ENCODE data around the gene LRIG3. TPM values are rescaled to one million over a fixed set of nuclear protein-coding genes. Genes with fewer than 3 reads are reported as not detected.
A peak's percentile ranks its signal among the peaks of the same experiment; 100 is the strongest.

LRIG3 gene
- total and polyA plus RNA-seq, 2 donors from 2014 or later, result 4.4 to 40.5 TPM

DNA sequence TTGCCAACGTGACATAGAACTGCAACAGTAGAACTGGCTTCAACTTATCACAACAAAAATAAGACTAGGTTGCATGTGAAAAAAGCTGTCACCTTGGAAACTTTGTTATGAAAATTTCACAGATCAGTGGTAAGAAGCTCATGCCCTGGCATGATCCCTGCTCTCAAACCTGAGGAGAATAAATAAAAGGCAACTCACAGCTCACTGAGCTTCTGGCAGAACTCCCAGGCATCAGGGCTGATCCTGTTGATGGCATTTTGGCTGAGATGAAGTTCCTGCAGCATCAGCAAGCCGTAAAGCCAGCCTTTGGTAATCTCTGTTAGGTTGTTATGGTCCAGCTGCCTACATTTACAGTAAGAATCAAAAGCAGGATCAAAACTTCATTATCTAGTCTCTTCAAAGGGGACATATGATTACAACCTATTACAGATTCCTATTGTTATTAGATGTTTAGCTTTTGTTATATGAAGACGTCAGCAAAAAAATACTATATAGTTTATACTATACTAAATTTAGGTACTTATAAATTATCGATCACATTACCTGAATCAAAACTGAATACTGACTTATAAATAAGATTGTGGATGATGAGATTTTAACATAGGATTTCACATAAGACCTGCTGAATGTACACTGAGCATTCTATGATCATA, 32.0 kb downstream of the LRIG3 start:
- Histone ChIP-seq H3K9ac (ENCODE audit: low read length in 3 of 3) (no peak overlapping the region), H3K4me1 (ENCODE audit: control insufficient read depth in 2 of 3, insufficient read depth in 2 of 3, low read depth in 1 of 3, low read length in 3 of 3) (no peaks in the 10 kb centered on the region), H3K9me3 (ENCODE audit: control insufficient read depth in 2 of 3, insufficient read depth in 1 of 3, low read length in 3 of 3) (no peaks in the 10 kb centered on the region), H3K27me3 (ENCODE audit: control insufficient read depth, insufficient read depth, low read length) (no peaks in the 10 kb centered on the region), H3K27ac (ENCODE audit: low read depth in 2 of 2, low read length in 2 of 2) (no peak overlapping the region), H3K36me3 (ENCODE audit: control insufficient read depth in 2 of 3, insufficient read depth in 3 of 3, low read length in 3 of 3) (peaks cover 11 to 44% (median 18%) of the 10 kb centered on the region in 3 donors), H3K4me3 (ENCODE audit: low read length in 3 of 3) (no peak overlapping the region)
- peak in 4 of 5 donors; percentile 35 to 84 (median 75) for DNase-seq
- intact Hi-C loops (cut with DNase I), result no loop called here
- TF ChIP-seq, protein P1, sequence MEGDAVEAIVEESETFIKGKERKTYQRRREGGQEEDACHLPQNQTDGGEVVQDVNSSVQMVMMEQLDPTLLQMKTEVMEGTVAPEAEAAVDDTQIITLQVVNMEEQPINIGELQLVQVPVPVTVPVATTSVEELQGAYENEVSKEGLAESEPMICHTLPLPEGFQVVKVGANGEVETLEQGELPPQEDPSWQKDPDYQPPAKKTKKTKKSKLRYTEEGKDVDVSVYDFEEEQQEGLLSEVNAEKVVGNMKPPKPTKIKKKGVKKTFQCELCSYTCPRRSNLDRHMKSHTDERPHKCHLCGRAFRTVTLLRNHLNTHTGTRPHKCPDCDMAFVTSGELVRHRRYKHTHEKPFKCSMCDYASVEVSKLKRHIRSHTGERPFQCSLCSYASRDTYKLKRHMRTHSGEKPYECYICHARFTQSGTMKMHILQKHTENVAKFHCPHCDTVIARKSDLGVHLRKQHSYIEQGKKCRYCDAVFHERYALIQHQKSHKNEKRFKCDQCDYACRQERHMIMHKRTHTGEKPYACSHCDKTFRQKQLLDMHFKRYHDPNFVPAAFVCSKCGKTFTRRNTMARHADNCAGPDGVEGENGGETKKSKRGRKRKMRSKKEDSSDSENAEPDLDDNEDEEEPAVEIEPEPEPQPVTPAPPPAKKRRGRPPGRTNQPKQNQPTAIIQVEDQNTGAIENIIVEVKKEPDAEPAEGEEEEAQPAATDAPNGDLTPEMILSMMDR (IDR thresholded peaks at IDR 0.05; ENCODE audit: borderline replicate concordance, extremely low read depth, insufficient read depth), result no peak
- peak; percentile 93 for FAIRE-seq

DNA sequence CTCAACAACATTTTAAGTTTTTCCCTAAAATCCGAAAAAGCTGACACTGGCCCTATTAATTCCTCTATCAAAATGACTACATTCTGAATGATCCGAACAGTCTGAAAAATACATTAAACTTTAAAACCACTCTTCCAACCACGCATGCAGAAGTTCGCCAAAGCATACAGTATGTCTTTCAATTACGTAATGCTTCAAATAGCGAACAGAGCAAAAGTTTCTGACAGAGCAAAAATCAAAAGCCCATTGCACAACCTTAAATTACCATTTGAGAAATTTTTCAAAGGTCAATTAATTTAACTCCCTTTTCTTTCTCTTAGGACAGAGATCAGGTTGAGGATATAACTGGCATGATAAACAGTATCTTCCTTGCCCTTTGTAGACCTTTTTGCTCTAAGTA, 33.2 kb downstream of the LRIG3 start:
- Histone ChIP-seq H3K4me3 (ENCODE audit: low read length in 3 of 3) (no peak overlapping the region), H3K9me3 (ENCODE audit: control insufficient read depth in 2 of 3, insufficient read depth in 1 of 3, low read length in 3 of 3) (no peaks in the 10 kb centered on the region), H3K36me3 (ENCODE audit: control insufficient read depth in 2 of 3, insufficient read depth in 3 of 3, low read length in 3 of 3) (peaks cover 11 to 44% (median 18%) of the 10 kb centered on the region in 3 donors), H3K27me3 (ENCODE audit: control insufficient read depth, insufficient read depth, low read length) (no peaks in the 10 kb centered on the region), H3K27ac (ENCODE audit: low read depth in 2 of 2, low read length in 2 of 2) (no peak overlapping the region), H3K4me1 (ENCODE audit: control insufficient read depth in 2 of 3, insufficient read depth in 2 of 3, low read depth in 1 of 3, low read length in 3 of 3) (no peaks in the 10 kb centered on the region), H3K9ac (ENCODE audit: low read length in 3 of 3) (no peak overlapping the region)
- no peak for FAIRE-seq
- intact Hi-C loops (cut with DNase I), result no loop called here
- DNase-seq, result no peak
- TF ChIP-seq, protein P1 (IDR thresholded peaks at IDR 0.05; ENCODE audit: borderline replicate concordance, extremely low read depth, insufficient read depth), result no peak

DNA sequence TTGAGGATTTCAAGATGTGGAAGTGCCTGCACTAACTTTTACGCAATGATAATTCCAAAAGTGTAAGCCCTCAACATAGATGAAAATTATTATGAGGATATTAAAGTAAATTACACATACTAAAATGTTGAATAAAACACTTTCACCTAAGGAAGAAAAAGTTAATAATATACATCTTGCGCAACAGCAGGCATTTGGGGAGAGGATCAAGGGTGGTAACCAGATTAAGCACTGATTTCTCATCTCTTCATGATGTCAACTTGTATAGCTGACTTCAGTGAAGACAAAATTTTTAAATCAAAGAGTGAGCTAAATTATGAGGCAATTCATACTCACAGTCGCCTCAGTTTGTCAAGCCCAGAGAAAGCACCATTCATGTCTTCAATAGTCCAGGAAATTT, 33.8 kb downstream of the LRIG3 start:
- TF ChIP-seq, protein P1 (IDR thresholded peaks at IDR 0.05; ENCODE audit: borderline replicate concordance, extremely low read depth, insufficient read depth), result no peak
- no peak for FAIRE-seq
- H3K27me3 ChIP-seq (ENCODE audit: control insufficient read depth, insufficient read depth, low read length), result no peaks in the 10 kb centered on the region
- H3K4me1 ChIP-seq (ENCODE audit: control insufficient read depth in 2 of 3, insufficient read depth in 2 of 3, low read depth in 1 of 3, low read length in 3 of 3), result no peaks in the 10 kb centered on the region
- no peak overlapping the region for H3K4me3 ChIP-seq (ENCODE audit: low read length in 3 of 3)
- peaks cover 14 to 45% (median 20%) of the 10 kb centered on the region in 3 donors for H3K36me3 ChIP-seq (ENCODE audit: control insufficient read depth in 2 of 3, insufficient read depth in 3 of 3, low read length in 3 of 3)
- no peak overlapping the region for H3K9ac ChIP-seq (ENCODE audit: low read length in 3 of 3)
- DNase-seq, result no peak
- intact Hi-C loops (cut with DNase I), result no loop called here
- H3K9me3 ChIP-seq (ENCODE audit: control insufficient read depth in 2 of 3, insufficient read depth in 1 of 3, low read length in 3 of 3), result no peaks in the 10 kb centered on the region
- no peak overlapping the region for H3K27ac ChIP-seq (ENCODE audit: low read depth in 2 of 2, low read length in 2 of 2)
